Ureter (tissue), 1 donor: Measurements from ENCODE around the gene TSSK2. TPM values are rescaled to one million over a fixed set of nuclear protein-coding genes. Genes with fewer than 3 reads are reported as not detected.

ENCODE experiments used
- DNase-seq: peaks from one replicate; pipeline ENCODE4 v3.0.0-alpha.2; 2020; ENCODE audit warnings: low spot score
- total RNA-seq: library from RNA; stranded (reverse); gene quantifications from one replicate; pipeline ENCODE4 v1.2.4, GENCODE V29; 2023
- donor health status: DM: yes; HTN: yes; CAD: no.

Gene TSSK2
- total RNA-seq, 1 donor from 2014 or later: not detected

GRCh38 chr22:19125011-19125410 is 6.1 kb upstream of the TSSK2 start:
- no peak for DNase-seq

- DNase-seq: no peak
These were observed 5.4 kb upstream of the TSSK2 start for GRCh38 chr22:19125474-19126308.

DNA sequence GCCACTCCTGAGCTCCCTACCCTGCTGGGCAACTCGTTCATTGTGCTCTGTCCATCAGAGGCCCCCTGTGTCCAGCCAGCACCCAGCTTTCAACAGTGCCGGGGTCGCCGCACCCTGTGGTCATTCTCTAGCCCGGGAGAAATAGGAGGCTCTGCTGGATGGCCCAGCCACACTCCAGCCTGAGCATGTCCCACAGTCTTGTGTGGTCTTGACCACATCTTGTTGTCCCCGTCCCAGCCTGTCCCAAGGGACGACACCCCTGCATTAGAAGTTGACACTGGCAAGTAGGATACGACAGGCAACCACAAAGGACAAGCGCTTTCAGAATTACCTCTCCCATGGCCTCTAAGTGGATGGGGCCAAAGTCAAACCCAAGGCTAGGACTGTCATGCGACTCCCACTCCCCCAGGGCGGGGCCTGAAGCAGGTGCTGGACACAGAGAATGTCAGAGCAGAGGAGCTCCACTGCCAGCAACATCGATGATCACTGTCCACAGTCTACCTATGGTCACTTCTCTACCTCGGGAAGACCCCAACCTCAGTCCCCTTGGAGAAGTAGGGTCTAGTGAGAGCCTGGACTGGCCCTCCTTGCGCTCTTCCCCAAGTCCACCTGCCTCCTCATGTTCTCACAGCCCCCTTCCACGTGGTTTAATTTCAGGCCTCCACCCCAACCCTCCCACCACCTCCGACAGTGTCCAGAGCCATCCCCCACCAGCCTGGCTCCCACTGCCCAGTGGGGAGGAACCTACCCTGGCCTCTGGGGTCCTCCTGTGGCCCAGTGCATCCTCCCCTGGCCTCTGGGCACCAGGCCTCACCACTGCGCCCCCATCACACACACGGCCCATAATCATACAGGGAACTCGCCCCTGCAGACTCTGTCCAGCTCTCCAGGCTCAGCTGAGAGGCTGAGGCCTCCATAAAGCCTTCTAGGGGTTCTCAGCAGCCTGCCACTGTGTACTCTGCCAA is 4.5 kb upstream of the TSSK2 start:
- no peak for DNase-seq

DNA sequence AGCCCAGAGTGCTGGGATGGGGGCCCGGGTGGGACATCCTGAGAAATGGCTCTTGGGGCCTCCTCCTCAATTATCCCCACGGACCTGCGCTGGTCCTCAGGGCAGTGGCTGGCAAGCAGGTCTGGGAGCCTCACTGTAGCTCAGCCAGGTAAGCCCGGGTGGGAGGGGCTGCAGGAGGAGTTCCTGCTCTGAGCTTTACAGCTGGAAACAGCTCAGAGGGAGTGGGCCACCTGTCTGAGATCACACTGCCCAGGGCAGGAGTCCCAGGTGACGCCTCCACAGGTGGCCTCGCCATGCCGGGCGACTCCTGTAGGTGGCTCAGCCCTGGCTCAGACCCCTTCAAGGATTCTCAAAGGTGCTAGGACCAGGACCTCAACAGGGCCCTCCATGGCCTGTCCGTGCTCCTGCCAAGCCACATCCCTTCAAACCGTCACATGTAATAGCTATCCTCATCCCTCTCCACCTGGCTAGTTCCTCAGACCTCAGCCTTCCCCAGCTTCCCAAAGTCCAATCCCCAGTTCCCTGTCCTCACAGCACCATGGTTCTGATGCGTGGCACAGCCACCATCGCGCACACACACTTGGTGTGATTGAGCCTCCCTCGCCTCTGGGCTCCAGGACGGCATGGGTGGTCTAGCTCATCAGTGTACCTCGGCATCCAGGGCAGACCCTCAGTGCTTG is 3.6 kb upstream of the TSSK2 start:
- DNase-seq: no peak

DNA sequence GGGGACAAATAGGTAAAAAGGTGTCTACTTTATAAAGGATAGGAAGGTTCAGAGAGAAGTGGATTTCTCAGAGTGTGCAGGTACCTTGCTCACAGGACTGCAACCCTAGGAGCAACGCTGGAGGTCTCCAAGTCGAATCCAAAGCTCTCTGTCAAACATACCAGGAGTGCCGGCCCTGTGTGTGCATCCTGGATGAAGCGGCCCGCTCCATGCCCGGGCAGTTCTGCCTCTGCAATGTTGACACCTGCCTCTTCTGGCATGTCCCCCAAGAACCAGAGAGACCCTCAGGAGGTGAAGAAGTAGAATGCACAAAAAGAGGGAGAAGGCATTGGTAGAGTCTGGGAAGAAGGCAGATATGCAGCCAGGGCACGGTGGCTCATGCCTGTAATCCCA is 3.1 kb upstream of the TSSK2 start:
- no peak for DNase-seq

GRCh38 chr22:19128946-19129727 is 2.0 kb upstream of the TSSK2 start:
- DNase-seq: no peak

- peak; percentile 71 for DNase-seq
These were observed 1.2 kb upstream of the TSSK2 start for GRCh38 chr22:19129871-19130270.

- no peak for DNase-seq
These were observed 542 bp downstream of the TSSK2 start for GRCh38 chr22:19131685-19132015.

- DNase-seq: no peak
These were observed 1.0 kb downstream of the TSSK2 start for GRCh38 chr22:19132153-19132552.

GRCh38 chr22:19132693-19133400 is 1.7 kb downstream of the TSSK2 start:
- DNase-seq: no peak

GRCh38 chr22:19133561-19133960 is 2.5 kb downstream of the TSSK2 start:
- no peak for DNase-seq

DNA sequence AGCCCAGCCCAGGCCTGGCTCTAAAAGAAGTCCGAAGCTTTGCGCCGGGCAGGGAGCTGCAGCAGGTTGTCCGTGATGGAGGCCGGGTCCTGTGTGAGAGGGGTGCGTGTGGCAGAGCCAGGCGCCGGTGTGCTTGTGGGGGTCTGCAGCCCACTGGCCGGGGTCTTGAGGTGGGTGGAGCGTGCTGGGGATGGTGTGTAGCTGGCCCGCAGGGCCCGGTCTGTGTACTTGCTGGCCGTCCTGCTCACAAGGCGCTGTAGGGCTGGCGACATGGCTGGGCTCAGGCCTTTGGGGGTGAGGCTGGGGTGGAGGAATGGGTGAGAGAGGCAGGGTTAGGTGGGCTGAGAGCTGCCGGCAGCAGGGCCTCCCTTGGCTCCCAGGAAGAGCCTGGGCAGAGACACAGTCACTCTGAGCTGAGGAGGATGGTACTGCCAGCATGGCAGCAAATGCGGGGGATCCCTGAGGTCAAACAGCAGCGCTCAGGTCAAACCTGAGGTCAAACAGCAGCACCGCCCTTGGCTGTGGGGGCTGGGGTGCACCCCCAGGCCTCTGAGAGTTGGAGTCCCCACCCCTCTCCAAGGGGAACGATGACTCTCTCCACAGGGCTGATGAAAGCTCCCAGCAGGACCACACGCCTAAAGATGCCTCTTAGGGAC is 3.2 kb downstream of the TSSK2 start:
- DNase-seq: no peak

- DNase-seq: no peak
These were observed 3.8 kb downstream of the TSSK2 start for GRCh38 chr22:19134874-19135273.

GRCh38 chr22:19136915-19137314 is 5.8 kb downstream of the TSSK2 start:
- DNase-seq: no peak

GRCh38 chr22:19137384-19138216 is 6.5 kb downstream of the TSSK2 start:
- no peak for DNase-seq

DNA sequence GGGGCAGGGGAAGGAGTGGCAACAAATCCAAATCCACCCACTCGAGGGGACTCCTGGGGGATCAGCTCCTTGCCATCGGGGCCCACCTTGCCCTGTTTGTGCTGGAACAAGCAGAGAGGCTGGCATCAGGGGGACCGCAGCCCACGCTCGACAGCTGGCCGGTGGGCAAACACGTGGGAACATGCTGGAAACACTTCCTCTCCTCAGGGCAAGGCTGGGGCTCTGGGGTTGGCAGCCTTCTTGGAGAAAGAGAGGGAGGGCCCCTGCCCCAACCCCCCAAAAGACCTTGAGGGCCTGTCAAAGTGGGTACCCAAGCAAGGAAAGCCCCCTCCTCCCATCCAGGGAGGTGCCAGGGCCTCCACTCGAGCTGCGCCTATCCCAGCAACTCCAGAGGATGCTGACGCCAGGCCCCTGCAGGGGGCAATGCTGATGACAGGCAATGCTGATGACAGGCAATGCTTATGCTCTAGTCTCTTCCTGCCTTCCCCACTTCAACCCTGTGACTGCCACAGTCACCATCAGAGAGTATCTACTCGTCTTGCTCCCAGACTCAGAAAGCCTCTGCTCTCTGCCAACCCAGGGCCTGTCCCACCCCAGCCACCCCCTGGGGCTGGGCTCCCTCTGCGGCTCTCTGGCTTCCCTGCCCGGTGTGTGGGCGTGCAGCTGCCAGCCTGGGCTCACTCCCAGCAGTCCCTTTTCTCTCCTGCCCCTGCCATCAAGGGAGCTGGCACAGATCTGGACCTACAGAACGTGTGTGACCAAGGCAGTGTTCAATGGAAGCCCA is 7.3 kb downstream of the TSSK2 start:
- no peak for DNase-seq

DNA sequence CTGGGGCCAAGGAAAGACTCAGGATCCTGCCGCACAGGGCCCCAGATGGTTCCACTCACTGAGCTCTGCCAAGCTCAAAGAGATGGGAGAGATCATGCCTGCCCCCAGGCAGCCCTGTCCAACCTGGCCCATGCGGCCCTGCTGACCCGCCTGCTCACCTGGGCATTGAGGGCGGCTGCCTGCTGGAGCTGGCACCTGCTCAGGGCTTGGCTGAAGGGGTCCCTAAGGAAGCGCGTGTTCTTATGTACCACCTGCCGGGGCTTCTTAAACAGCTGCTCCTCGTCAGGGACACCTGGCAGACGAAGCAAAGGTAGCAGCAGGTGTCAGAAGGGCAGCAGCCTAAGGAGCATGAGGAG is 7.9 kb downstream of the TSSK2 start:
- no peak for DNase-seq

- DNase-seq: no peak
These were observed 8.9 kb downstream of the TSSK2 start for GRCh38 chr22:19139974-19140373.

- no peak for DNase-seq
These were observed 11.3 kb downstream of the TSSK2 start for GRCh38 chr22:19142394-19142793.
